ENCODE results near the gene LCOR.

Gene LCOR

GRCh38 chr10:96972264-96972663, 140.2 kb downstream of the LCOR start:
- FAIRE-seq (no peak), DNase-seq (ENCODE audit: insufficient read length, low spot score) (no peak)
- no peak for TF ChIP-seq CTCF (IDR thresholded peaks at IDR 0.05; ENCODE audit: insufficient read depth, missing control alignments)

- no peak for TF ChIP-seq CTCF (IDR thresholded peaks at IDR 0.05; ENCODE audit: insufficient read depth, missing control alignments)
- FAIRE-seq (peak; percentile 16), DNase-seq (ENCODE audit: insufficient read length, low spot score) (no peak)
Measured at GRCh38 chr10:96973809-96974747, 142.0 kb downstream of the LCOR start.

GRCh38 chr10:96975136-96975535, 143.0 kb downstream of the LCOR start:
- FAIRE-seq (no peak), DNase-seq (ENCODE audit: insufficient read length, low spot score) (no peak)
- TF ChIP-seq CTCF (IDR thresholded peaks at IDR 0.05; ENCODE audit: insufficient read depth, missing control alignments) = no peak

- TF ChIP-seq CTCF (IDR thresholded peaks at IDR 0.05; ENCODE audit: insufficient read depth, missing control alignments) = no peak
- FAIRE-seq (no peak), DNase-seq (ENCODE audit: insufficient read length, low spot score) (no peak)
Measured at GRCh38 chr10:96978621-96979154, 146.6 kb downstream of the LCOR start.

GRCh38 chr10:96982149-96982930, 150.2 kb downstream of the LCOR start:
- TF ChIP-seq CTCF (IDR thresholded peaks at IDR 0.05; ENCODE audit: insufficient read depth, missing control alignments) = no peak
- no peak for DNase-seq (ENCODE audit: insufficient read length, low spot score)
- FAIRE-seq = no peak

GRCh38 chr10:96984541-96985131, 152.5 kb downstream of the LCOR start:
- no peak for TF ChIP-seq CTCF (IDR thresholded peaks at IDR 0.05; ENCODE audit: insufficient read depth, missing control alignments)
- DNase-seq (ENCODE audit: insufficient read length, low spot score) (no peak), FAIRE-seq (no peak)

Measured in D721Med (cell line).